NT2/D1 (cell line): Measurements from ENCODE around the gene TBC1D16.

Experiments
- YY1 ChIP-seq: IDR thresholded peaks from 2 replicates; pipeline ENCODE4 v1.6.1; 2011; ENCODE audit not compliant: insufficient read length, insufficient read depth
- ZNF274 ChIP-seq: IDR thresholded peaks from 2 replicates; pipeline ENCODE4 v1.6.1; 2011; ENCODE audit warnings: mild to moderate bottlenecking, low read depth, low read length

DNA sequence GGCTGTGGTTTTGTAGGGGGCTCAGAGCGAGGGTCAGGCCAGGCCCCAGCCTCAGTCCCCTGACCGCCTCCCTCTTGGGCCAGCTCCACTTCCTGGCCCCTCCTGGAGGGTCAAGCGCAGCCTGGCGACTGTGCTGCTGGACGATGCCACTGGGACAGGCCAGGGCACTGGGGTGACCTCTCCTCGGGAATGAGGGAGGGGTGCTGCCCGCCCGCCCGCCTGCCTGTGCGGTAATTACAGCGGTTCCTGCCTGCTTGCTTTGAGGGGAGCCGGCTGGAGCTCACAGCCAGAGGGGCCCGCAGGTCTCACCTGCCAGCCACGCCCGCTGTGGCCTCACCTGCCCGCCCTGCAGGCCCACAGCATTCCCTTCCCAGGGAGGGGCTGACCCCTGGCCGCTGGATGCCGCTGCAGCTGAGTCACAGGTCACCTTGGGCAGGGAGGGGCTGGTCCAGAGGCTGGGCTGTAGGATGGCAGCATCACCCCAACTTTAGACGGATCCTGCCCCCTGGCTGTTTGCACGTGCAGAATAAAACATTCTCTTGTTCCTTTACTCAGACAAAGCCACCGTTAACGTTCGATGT, 119.7 kb downstream of the TBC1D16 start:
- TF ChIP-seq YY1 (no peak), ZNF274 (no peak)
